Measurements from ENCODE around the gene TMEM132E. TPM values are rescaled to one million over a fixed set of nuclear protein-coding genes. Genes with fewer than 3 reads are reported as not detected.

Gene TMEM132E
- total RNA-seq, 1 experiment from 2014 or later: 0.04 TPM

- H3K9me3 ChIP-seq (ENCODE audit: low read depth, low read length, poor library complexity, severe bottlenecking): no peaks in the 10 kb centered on the region
- no peaks in the 10 kb centered on the region for H3K4me1 ChIP-seq (ENCODE audit: insufficient read depth, low read length, poor library complexity, severe bottlenecking)
- no peaks in the 10 kb centered on the region for H3K27me3 ChIP-seq (replicated peaks; ENCODE audit: insufficient read depth, low read depth, low read length, poor library complexity)
- TF ChIP-seq EZH2 (IDR thresholded peaks at IDR 0.05; ENCODE audit: borderline replicate concordance, low read depth, low read length, poor library complexity, severe bottlenecking): no peak
- TF ChIP-seq CTCF (conservative IDR thresholded peaks at IDR 0.05; ENCODE audit: low read depth, low read length): no peak
- H3K36me3 ChIP-seq (ENCODE audit: insufficient read depth, low read length, poor library complexity, severe bottlenecking): no peaks in the 10 kb centered on the region
- no peak overlapping the region for H3K27ac ChIP-seq (ENCODE audit: low read depth, low read length, poor library complexity, severe bottlenecking)
- no peak for DNase-seq (ENCODE audit: low spot score)
- ChIA-PET POLR2A (ENCODE audit: low non-redundant PET) (interaction anchor here (0.6 kb wide), 1 partner anchor 8 kb away, joined by 10 read pairs; no protein-coding TSS in a partner anchor), CTCF (no interaction called here)
- intact Hi-C loops (cut with micrococcal nuclease; ENCODE audit: unreplicated experiment): no loop called here
- BruUV-seq (replicated peaks): no TSS peak
- H3K4me3 ChIP-seq (ENCODE audit: low read depth, low read length, poor library complexity, severe bottlenecking): no peak overlapping the region
Measured at GRCh38 chr17:34658811-34659560, 79.6 kb downstream of the TMEM132E start.

- no TSS peak for BruUV-seq (replicated peaks)
- no peak for TF ChIP-seq CTCF (conservative IDR thresholded peaks at IDR 0.05; ENCODE audit: low read depth, low read length)
- no peak for TF ChIP-seq EZH2 (IDR thresholded peaks at IDR 0.05; ENCODE audit: borderline replicate concordance, low read depth, low read length, poor library complexity, severe bottlenecking)
- no peak overlapping the region for H3K27ac ChIP-seq (ENCODE audit: low read depth, low read length, poor library complexity, severe bottlenecking)
- no peak for DNase-seq (ENCODE audit: low spot score)
- H3K36me3 ChIP-seq (ENCODE audit: insufficient read depth, low read length, poor library complexity, severe bottlenecking): no peaks in the 10 kb centered on the region
- ChIA-PET POLR2A (ENCODE audit: low non-redundant PET) (no interaction called here), CTCF (no interaction called here)
- no peaks in the 10 kb centered on the region for H3K9me3 ChIP-seq (ENCODE audit: low read depth, low read length, poor library complexity, severe bottlenecking)
- no peaks in the 10 kb centered on the region for H3K4me1 ChIP-seq (ENCODE audit: insufficient read depth, low read length, poor library complexity, severe bottlenecking)
- no peaks in the 10 kb centered on the region for H3K27me3 ChIP-seq (replicated peaks; ENCODE audit: insufficient read depth, low read depth, low read length, poor library complexity)
- no peak overlapping the region for H3K4me3 ChIP-seq (ENCODE audit: low read depth, low read length, poor library complexity, severe bottlenecking)
- intact Hi-C loops (cut with micrococcal nuclease; ENCODE audit: unreplicated experiment): no loop called here
Measured at GRCh38 chr17:34663714-34664113, 84.3 kb downstream of the TMEM132E start.

DNA sequence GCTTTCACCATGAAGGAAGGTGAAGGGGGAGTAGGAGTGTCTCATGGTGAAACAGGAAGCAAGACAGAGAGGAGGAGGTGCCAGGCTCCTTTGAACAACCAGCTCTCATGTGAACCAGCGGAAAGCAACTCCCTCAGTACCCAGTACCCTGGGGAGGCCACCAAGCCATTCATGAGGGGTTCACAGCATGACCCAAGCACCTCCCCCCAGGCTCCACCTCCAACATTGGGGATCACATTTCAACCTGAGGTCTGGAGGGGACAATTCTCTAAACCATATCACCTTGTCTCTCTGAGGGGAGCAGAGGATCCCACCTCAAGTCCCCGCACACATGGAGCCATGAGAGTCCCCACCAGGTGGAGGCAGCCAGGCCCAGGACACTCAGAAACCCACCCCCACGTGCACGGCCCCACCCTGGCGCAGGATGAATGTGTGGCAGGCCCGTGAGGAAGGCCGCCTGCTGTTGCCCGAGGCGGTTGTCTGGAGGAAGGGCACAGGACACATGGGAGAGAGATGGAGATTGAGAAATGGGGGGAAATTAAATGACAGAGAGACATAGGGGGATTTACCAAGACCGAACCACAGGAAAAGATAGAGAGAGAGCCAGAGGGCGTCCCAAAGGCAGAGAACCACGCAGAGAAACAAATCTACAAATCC, 85.9 kb downstream of the TMEM132E start:
- CTCF ChIA-PET: no interaction called here
- H3K4me1 ChIP-seq (ENCODE audit: insufficient read depth, low read length, poor library complexity, severe bottlenecking): no peaks in the 10 kb centered on the region
- H3K36me3 ChIP-seq (ENCODE audit: insufficient read depth, low read length, poor library complexity, severe bottlenecking): no peaks in the 10 kb centered on the region
- H3K27ac ChIP-seq (ENCODE audit: low read depth, low read length, poor library complexity, severe bottlenecking): no peak overlapping the region
- BruUV-seq (replicated peaks): no TSS peak
- H3K4me3 ChIP-seq (ENCODE audit: low read depth, low read length, poor library complexity, severe bottlenecking): no peak overlapping the region
- TF ChIP-seq CTCF (conservative IDR thresholded peaks at IDR 0.05; ENCODE audit: low read depth, low read length): no peak
- no peak for TF ChIP-seq EZH2 (IDR thresholded peaks at IDR 0.05; ENCODE audit: borderline replicate concordance, low read depth, low read length, poor library complexity, severe bottlenecking)
- POLR2A ChIA-PET (ENCODE audit: low non-redundant PET): no interaction called here
- no peaks in the 10 kb centered on the region for H3K27me3 ChIP-seq (replicated peaks; ENCODE audit: insufficient read depth, low read depth, low read length, poor library complexity)
- H3K9me3 ChIP-seq (ENCODE audit: low read depth, low read length, poor library complexity, severe bottlenecking): no peaks in the 10 kb centered on the region
- intact Hi-C loops (cut with micrococcal nuclease; ENCODE audit: unreplicated experiment): no loop called here
- DNase-seq (ENCODE audit: low spot score): no peak
